Neutrophil (primary cell): ENCODE measurements around the gene EPHA4.

Experiments used
- H3K27ac ChIP-seq: fragments of 200-600 bp; sonication (generic); 2 replicates; pipeline ENCODE4 v1.5.1; 2016; ENCODE audit warnings: mild to moderate bottlenecking, moderate library complexity
- H3K27me3 ChIP-seq: fragments of 200-600 bp; sonication (generic); 2 replicates; pipeline ENCODE4 v1.6.0; 2016; ENCODE audit warnings: mild to moderate bottlenecking
- H3K36me3 ChIP-seq: fragments of 200-600 bp; sonication (generic); 2 replicates; pipeline ENCODE4 v1.5.1; 2017
- H3K4me1 ChIP-seq, 2 experiments: fragments of 200-600 bp in 1 of 2; sonication (generic) in 1 of 2; 1 replicate in 1 of 2; 2 replicates in 1 of 2; pipeline versions ENCODE4 v1.5.1 to v1.6.1; 2013 to 2016; ENCODE audit warnings: low read depth in 1 of 2, low read length in 1 of 2, mild to moderate bottlenecking in 1 of 2, moderate library complexity in 1 of 2; ENCODE audit not compliant: control insufficient read depth in 1 of 2, insufficient read depth in 1 of 2
- H3K4me3 ChIP-seq, 2 experiments: fragments of 200-600 bp in 1 of 2; sonication (generic) in 1 of 2; 1 replicate in 1 of 2; 2 replicates in 1 of 2; pipeline ENCODE4 v1.5.1; 2013 to 2016; ENCODE audit warnings: low read depth in 1 of 2, low read length in 1 of 2, mild to moderate bottlenecking in 1 of 2, moderate library complexity in 1 of 2
- H3K9me3 ChIP-seq: fragments of 200-600 bp; sonication (generic); 2 replicates; pipeline ENCODE4 v1.5.1; 2016
- TF ChIP-seq, protein P1 (sequence below): fragments of 200-600 bp; sonication (generic); IDR thresholded peaks from 2 replicates; pipeline ENCODE4 v1.5.1; 2016; ENCODE audit warnings: antibody characterized with exemption

EPHA4 gene

DNA sequence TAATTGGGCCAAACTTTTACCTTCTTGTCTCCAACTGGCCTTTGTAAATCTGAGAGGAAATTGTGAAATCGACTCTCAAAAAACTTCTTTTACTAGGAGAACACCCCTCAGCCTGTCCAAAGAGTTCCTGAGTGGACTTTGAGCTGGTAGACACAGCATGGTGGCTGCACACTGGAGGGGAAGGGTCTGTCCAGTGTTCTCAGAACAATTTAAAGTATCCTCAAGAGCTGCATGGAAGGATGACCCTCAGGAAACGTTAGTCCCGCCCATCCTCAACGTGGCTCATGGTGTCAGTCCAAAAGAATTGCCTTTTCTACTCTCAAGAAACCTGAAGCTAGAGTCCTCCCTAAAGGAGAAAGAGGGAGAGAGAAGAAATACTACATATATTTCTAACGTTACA lies 182.7 kb downstream of the EPHA4 start:
- Histone ChIP-seq H3K36me3 (no peaks in the 10 kb centered on the region), H3K27me3 (no peaks in the 10 kb centered on the region), H3K4me3 (no peak overlapping the region), H3K27ac (no peak overlapping the region), H3K9me3 (no peaks in the 10 kb centered on the region), H3K4me1 (no peaks in the 10 kb centered on the region)
- TF ChIP-seq, protein P1, sequence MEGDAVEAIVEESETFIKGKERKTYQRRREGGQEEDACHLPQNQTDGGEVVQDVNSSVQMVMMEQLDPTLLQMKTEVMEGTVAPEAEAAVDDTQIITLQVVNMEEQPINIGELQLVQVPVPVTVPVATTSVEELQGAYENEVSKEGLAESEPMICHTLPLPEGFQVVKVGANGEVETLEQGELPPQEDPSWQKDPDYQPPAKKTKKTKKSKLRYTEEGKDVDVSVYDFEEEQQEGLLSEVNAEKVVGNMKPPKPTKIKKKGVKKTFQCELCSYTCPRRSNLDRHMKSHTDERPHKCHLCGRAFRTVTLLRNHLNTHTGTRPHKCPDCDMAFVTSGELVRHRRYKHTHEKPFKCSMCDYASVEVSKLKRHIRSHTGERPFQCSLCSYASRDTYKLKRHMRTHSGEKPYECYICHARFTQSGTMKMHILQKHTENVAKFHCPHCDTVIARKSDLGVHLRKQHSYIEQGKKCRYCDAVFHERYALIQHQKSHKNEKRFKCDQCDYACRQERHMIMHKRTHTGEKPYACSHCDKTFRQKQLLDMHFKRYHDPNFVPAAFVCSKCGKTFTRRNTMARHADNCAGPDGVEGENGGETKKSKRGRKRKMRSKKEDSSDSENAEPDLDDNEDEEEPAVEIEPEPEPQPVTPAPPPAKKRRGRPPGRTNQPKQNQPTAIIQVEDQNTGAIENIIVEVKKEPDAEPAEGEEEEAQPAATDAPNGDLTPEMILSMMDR, result no peak

DNA sequence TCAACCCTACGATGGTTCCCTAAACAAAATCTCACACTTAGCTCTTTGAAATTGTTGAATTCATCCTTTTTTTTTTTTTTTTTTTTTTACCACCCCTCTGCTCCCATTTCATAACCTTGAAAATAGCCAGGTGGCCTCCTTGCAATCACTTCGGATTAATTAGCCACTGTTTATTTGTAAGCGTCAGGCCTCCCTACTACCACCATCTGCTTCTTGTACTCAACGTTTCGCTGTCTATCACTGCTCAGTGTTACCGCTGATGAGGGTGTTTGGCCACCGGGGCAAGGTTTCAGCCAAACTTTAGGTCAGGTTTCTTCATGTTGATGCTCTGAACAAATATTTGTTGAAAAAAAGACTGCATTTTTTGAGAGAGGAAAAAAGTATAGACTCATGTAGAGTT lies 183.2 kb downstream of the EPHA4 start:
- H3K4me1 ChIP-seq, result no peaks in the 10 kb centered on the region
- H3K9me3 ChIP-seq, result no peaks in the 10 kb centered on the region
- TF ChIP-seq, protein P1, result no peak

DNA sequence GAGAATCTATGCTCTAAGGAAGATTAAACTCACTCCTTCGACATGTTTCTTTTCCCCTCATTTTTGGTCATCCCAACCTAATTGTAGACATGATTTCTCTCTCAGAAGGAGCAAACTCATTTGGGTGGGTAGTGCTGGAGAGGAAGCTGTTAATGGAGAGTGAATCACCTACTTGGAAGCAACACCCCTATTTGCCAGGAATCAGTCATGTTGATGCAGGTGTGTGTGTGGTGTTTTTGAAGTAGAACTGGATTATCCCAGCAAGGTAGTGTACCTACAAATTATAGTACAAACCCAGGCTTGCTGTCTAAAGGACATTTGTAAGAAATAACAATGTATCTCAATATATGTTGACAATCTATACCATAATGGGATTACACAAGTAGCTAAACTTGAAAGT lies 186.4 kb downstream of the EPHA4 start:
- H3K9me3 ChIP-seq, result no peaks in the 10 kb centered on the region
- H3K27me3 ChIP-seq, result no peaks in the 10 kb centered on the region
- H3K4me3 ChIP-seq, result no peak overlapping the region
- TF ChIP-seq, protein P1, result no peak
- H3K36me3 ChIP-seq, result no peaks in the 10 kb centered on the region
- no peak overlapping the region for H3K27ac ChIP-seq
- no peaks in the 10 kb centered on the region for H3K4me1 ChIP-seq

More for the DNA sequence above, 183.2 kb downstream of the EPHA4 start:
- Histone ChIP-seq H3K27me3 (no peaks in the 10 kb centered on the region), H3K4me3 (no peak overlapping the region), H3K36me3 (no peaks in the 10 kb centered on the region), H3K27ac (no peak overlapping the region)

DNA sequence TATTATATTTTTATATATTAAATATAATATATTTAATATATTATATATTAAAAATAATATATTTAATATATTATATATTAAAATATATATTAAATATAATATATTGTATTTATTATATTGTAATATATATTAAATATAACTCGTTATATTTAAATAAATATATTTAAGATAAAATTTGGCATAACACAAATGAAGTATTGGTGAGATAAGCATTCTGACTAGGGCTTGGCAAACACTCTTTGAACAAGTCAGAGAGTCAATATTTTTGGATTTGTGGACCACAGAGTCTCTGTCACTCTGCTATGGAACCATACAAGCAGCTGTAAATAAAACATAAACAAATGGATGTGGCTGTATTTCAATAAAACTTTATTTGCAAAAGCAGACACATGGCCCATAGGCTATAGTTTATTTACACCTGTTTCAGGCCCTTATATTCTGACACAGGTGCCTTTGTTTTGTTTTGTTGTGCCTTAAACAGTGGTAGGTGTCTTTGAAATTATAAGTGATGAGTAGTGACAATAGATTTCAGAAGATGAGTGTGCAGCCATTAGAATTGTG lies 190.1 kb downstream of the EPHA4 start:
- H3K27ac ChIP-seq, result no peak overlapping the region
- H3K36me3 ChIP-seq, result no peaks in the 10 kb centered on the region
- TF ChIP-seq, protein P1, result no peak
- H3K4me1 ChIP-seq, result no peaks in the 10 kb centered on the region
- H3K9me3 ChIP-seq, result no peaks in the 10 kb centered on the region
- no peaks in the 10 kb centered on the region for H3K27me3 ChIP-seq
- H3K4me3 ChIP-seq, result no peak overlapping the region

DNA sequence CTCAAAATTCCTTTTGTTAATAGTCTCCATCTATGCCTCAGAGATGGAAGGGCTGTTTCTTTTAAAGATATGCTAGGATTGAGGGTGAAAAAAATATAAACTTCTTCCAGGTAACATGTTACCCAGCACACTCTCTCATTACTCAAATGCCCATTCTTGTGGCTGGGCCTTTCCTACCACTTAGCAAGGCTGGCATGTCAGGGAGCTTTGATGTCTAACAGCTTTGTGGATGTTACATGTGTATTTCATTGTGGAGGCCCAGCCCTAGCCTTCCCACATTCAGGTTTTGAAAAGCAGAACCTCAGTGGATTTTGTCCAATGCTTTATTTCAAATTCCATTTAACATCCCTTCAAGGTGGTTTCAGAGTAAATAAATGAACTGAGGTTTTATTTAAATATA lies 191.4 kb downstream of the EPHA4 start:
- Histone ChIP-seq H3K27me3 (no peaks in the 10 kb centered on the region), H3K36me3 (no peaks in the 10 kb centered on the region), H3K4me3 (no peak overlapping the region), H3K9me3 (no peaks in the 10 kb centered on the region), H3K27ac (no peak overlapping the region), H3K4me1 (no peaks in the 10 kb centered on the region)
- TF ChIP-seq, protein P1, result no peak

DNA sequence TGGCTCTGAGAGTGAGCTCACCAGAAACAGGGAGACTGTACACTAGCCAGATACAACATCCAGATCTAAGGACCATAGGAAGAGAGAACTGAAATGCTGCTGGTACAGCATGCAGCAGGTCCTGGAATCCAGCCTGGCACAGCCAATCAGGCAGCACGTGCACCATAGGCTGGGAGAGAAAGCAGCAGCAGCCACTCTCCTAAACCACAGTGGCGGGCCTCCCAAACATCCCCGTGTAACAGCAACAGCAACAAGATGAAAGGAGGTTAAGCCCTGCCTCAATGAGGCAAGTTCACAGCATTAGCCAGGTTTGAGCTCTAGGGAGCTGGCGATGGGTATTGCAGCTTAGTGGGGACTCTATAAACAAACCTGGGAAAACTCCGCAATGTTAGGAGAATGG lies 192.0 kb downstream of the EPHA4 start:
- no peaks in the 10 kb centered on the region for H3K9me3 ChIP-seq
- no peaks in the 10 kb centered on the region for H3K4me1 ChIP-seq
- no peak overlapping the region for H3K27ac ChIP-seq
- no peak overlapping the region for H3K4me3 ChIP-seq
- TF ChIP-seq, protein P1, result no peak
- no peaks in the 10 kb centered on the region for H3K36me3 ChIP-seq
- H3K27me3 ChIP-seq, result no peaks in the 10 kb centered on the region
